B cell (primary cell): ENCODE results near the gene KLHL26. TPM values are rescaled to one million over a fixed set of nuclear protein-coding genes. Genes with fewer than 3 reads are reported as not detected.
A peak's percentile ranks its signal among the peaks of the same experiment; 100 is the strongest.

ENCODE experiments used
- ATAC-seq: fragments of 200-7000 bp; cut with Tn5 transposase; one replicate; pipeline ENCODE4 v1.10.0; 2021; ENCODE audit warnings: low read depth, mild to moderate bottlenecking, moderate number of reproducible peaks, moderate library complexity
- CTCF ChIA-PET: fragments of 350-600 bp; sonication (Branson Sonifier 250); formaldehyde crosslinking; loops from one replicate; lab custom pipeline; 2021; ENCODE audit warnings: antibody characterized with exemption, inconsistent platforms; lab: Charles Lee
- POLR2A ChIA-PET: fragments of 350-600 bp; sonication (Branson Sonifier 250); formaldehyde crosslinking; loops from one replicate; lab custom pipeline; 2021; ENCODE audit warnings: antibody characterized with exemption; lab: Charles Lee
- DNase-seq: peaks from one replicate; pipeline ENCODE4 v3.0.0; 2013
- H2AFZ ChIP-seq: 2 replicates; pipeline ENCODE4 v1.6.1; 2012; ENCODE audit warnings: mild to moderate bottlenecking, low read depth, low read length; ENCODE audit not compliant: insufficient read depth, poor library complexity, severe bottlenecking
- H3K27ac ChIP-seq, 2 donors: 1 replicate in 1 of 2; 2 replicates in 1 of 2; pipeline ENCODE4 v1.5.1; 2012 to 2013; ENCODE audit warnings: low read length in 2 of 2, mild to moderate bottlenecking in 2 of 2, moderate library complexity in 1 of 2
- H3K27me3 ChIP-seq, 4 experiments: fragments of 200-600 bp in 1 of 4; sonication (generic) in 1 of 4; replicated peaks in 1 of 4; 1 replicate in 2 of 4; 2 replicates in 2 of 4; pipeline versions ENCODE4 v1.6.1 to v1.7.0; 2013 to 2016; ENCODE audit warnings: low read length in 3 of 4, mild to moderate bottlenecking in 2 of 4, mixed read lengths in 1 of 4, moderate library complexity in 1 of 4; ENCODE audit not compliant: insufficient read depth in 4 of 4, control insufficient read depth in 3 of 4; ENCODE audit errors: control extremely low read depth in 1 of 4
- H3K36me3 ChIP-seq, 2 experiments: replicated peaks in 1 of 2; 1 replicate in 1 of 2; 2 replicates in 1 of 2; pipeline versions ENCODE4 v1.6.1 to v1.7.1; 2013; ENCODE audit warnings: low read length in 1 of 2; ENCODE audit not compliant: insufficient read depth in 2 of 2, control insufficient read depth in 1 of 2; ENCODE audit errors: control extremely low read depth in 1 of 2, extremely low read depth in 1 of 2
- H3K4me1 ChIP-seq, 2 donors: fragments of 200-600 bp in 1 of 2; sonication (generic) in 1 of 2; 1 replicate in 1 of 2; 2 replicates in 1 of 2; pipeline versions ENCODE4 v1.5.1 to v1.6.1; 2013 to 2017; ENCODE audit warnings: low read length in 2 of 2; ENCODE audit not compliant: control insufficient read depth in 2 of 2, insufficient read depth in 2 of 2
- H3K4me2 ChIP-seq: replicated peaks from 2 replicates; pipeline ENCODE3; 2012; ENCODE audit warnings: mild to moderate bottlenecking, low read depth, low read length; ENCODE audit not compliant: poor library complexity, severe bottlenecking
- H3K4me3 ChIP-seq, 5 experiments: fragments of 200-600 bp in 1 of 5; sonication (generic) in 1 of 5; 1 replicate in 3 of 5; 2 replicates in 2 of 5; pipeline versions ENCODE4 v1.5.1 to v1.7.0; 2011 to 2016; ENCODE audit warnings: low read length in 4 of 5, mild to moderate bottlenecking in 4 of 5, low read depth in 2 of 5, control low read depth in 1 of 5, moderate library complexity in 1 of 5; ENCODE audit not compliant: insufficient read depth in 1 of 5; ENCODE audit errors: control extremely low read depth in 1 of 5, extremely low read depth in 1 of 5
- H3K79me2 ChIP-seq: fragments of 200-600 bp; sonication (generic); one replicate; pipeline ENCODE4 v1.6.0; 2016; ENCODE audit warnings: low read length; ENCODE audit not compliant: control insufficient read depth, insufficient read depth
- H3K9ac ChIP-seq: fragments of 200-600 bp; sonication (generic); 2 replicates; pipeline ENCODE4 v1.6.1; 2017; ENCODE audit warnings: mild to moderate bottlenecking, low read length, moderate library complexity
- H3K9me3 ChIP-seq, 3 donors: one replicate each; pipeline versions ENCODE4 v1.6.1 to v1.7.1; 2013; ENCODE audit warnings: low read length in 2 of 3; ENCODE audit not compliant: control insufficient read depth in 2 of 3, insufficient read depth in 1 of 3; ENCODE audit errors: control extremely low read depth in 1 of 3
- H4K20me1 ChIP-seq: 2 replicates; pipeline ENCODE4 v1.6.0; 2012; ENCODE audit warnings: mild to moderate bottlenecking, low read length; ENCODE audit not compliant: insufficient read depth, control insufficient read depth, poor library complexity, severe bottlenecking
- H3K27ac Mint-ChIP-seq: one replicate; pipeline ENCODE4 v1.8.0; 2021; ENCODE audit warnings: mixed read lengths
- H3K27me3 Mint-ChIP-seq: one replicate; pipeline ENCODE4 v1.8.0; 2021; ENCODE audit warnings: mixed read lengths
- H3K4me1 Mint-ChIP-seq: one replicate; pipeline ENCODE4 v1.8.0; 2021; ENCODE audit warnings: mixed read lengths
- H3K4me3 Mint-ChIP-seq: one replicate; pipeline ENCODE4 v1.8.0; 2021; ENCODE audit warnings: mixed read lengths
- H3K9me3 Mint-ChIP-seq: one replicate; pipeline ENCODE4 v1.8.0; 2022; ENCODE audit warnings: mixed read lengths; ENCODE audit not compliant: insufficient read depth
- CTCF ChIP-seq: fragments of 200-600 bp; IDR thresholded peaks from one replicate; pipeline ENCODE4 v1.8.0; 2022; ENCODE audit warnings: antibody characterized with exemption, mild to moderate bottlenecking
- EZH2 ChIP-seq: IDR thresholded peaks from 2 replicates; pipeline ENCODE4 v1.6.1; 2012; ENCODE audit warnings: borderline replicate concordance, low read depth, mild to moderate bottlenecking, moderate library complexity, low read length; ENCODE audit not compliant: insufficient read depth, poor library complexity, severe bottlenecking
- WGBS: methylation state at CpG from one replicate; pipeline ENCODE4 v1.1.5; 2013; ENCODE audit warnings: missing lambda C conversion rate; ENCODE audit not compliant: insufficient coverage; 5-methylcytosine and 5-hydroxymethylcytosine counted together
- intact Hi-C: fragments of 100-400 bp; cut with micrococcal nuclease; formaldehyde crosslinking; loops from one replicate; pipeline ENCODE4 v1.10.0; 2022
- polyA plus RNA-seq: library from polyadenylated mRNA; depleted of rRNA; stranded (reverse); fragments of >200 nt; gene quantifications from 2 replicates; pipeline ENCODE4 v1.2.3, GENCODE V29; 2012
- total RNA-seq, 2 donors: library from RNA; stranded (reverse); fragments of 120-200 nt in 1 of 2; gene quantifications; 1 replicate in 1 of 2; 2 replicates in 1 of 2; pipeline versions ENCODE4 v1.2.3 to v1.2.4, GENCODE V29; 2013 to 2022

KLHL26 gene
- total and polyA plus RNA-seq, 2 donors (not counting 1 experiment from before 2014, with no cell fraction given): 5.0 to 14.6 TPM

- H3K4me2 ChIP-seq: no peak overlapping the region
- no peak for DNase-seq
- H3K27ac ChIP-seq: no peak overlapping the region
- no peaks in the 10 kb centered on the region for H3K36me3 ChIP-seq
- no peak overlapping the region for H3K9ac ChIP-seq
- H3K4me3 Mint-ChIP-seq: peak overlapping the region; percentile 23
- H4K20me1 ChIP-seq: no peaks in the 10 kb centered on the region
- H3K4me1 Mint-ChIP-seq: peaks cover 40% of the 10 kb centered on the region
- intact Hi-C loops: no loop called here
- ChIA-PET CTCF (no interaction called here), POLR2A (no interaction called here)
- H3K9me3 Mint-ChIP-seq: no peaks in the 10 kb centered on the region
- peaks cover 48% of the 10 kb centered on the region for H3K27me3 Mint-ChIP-seq
- no peaks in the 10 kb centered on the region for H3K79me2 ChIP-seq
- 42% methylated on average over 8 of the region's 9 CpGs for WGBS
- H3K27me3 ChIP-seq: peaks cover 0 to 88% (median 68%) of the 10 kb centered on the region in 4 experiments
- TF ChIP-seq EZH2: no peak
- no peak for TF ChIP-seq CTCF
- no peak overlapping the region for H3K4me3 ChIP-seq
- H2AFZ ChIP-seq: no peak overlapping the region
- no peak overlapping the region for H3K27ac Mint-ChIP-seq
- H3K9me3 ChIP-seq: peaks cover 0 to 27% (median 0%) of the 10 kb centered on the region in 3 donors
- H3K4me1 ChIP-seq: peaks cover 51 to 62% of the 10 kb centered on the region in 2 donors
- no peak for ATAC-seq
Observed at GRCh38 chr19:18608805-18609716, 27.8 kb upstream of the KLHL26 start.

- Mint-ChIP-seq H3K27me3 (peaks cover 54% of the 10 kb centered on the region), H3K9me3 (no peaks in the 10 kb centered on the region), H3K4me1 (peaks cover 42% of the 10 kb centered on the region), H3K4me3 (no peak overlapping the region), H3K27ac (no peak overlapping the region)
- Histone ChIP-seq H3K36me3 (no peaks in the 10 kb centered on the region), H3K4me2 (no peak overlapping the region), H3K9me3 (peaks cover 0 to 27% (median 0%) of the 10 kb centered on the region in 3 donors), H4K20me1 (no peaks in the 10 kb centered on the region), H3K27me3 (peaks cover 0 to 88% (median 67%) of the 10 kb centered on the region in 4 experiments), H3K4me1 (peaks cover 46 to 61% of the 10 kb centered on the region in 2 donors), H3K27ac (no peak overlapping the region), H3K9ac (no peak overlapping the region), H2AFZ (no peak overlapping the region), H3K79me2 (no peaks in the 10 kb centered on the region), H3K4me3 (no peak overlapping the region)
- ChIA-PET POLR2A (no interaction called here), CTCF (no interaction called here)
- intact Hi-C loops: no loop called here
- no CpG with 5 or more reads among the region's 2 CpGs for WGBS
- DNase-seq: no peak
- TF ChIP-seq CTCF (no peak), EZH2 (no peak)
- ATAC-seq: no peak
Observed at GRCh38 chr19:18609717-18610051, 27.1 kb upstream of the KLHL26 start.
